IPS DF 6.9 (cell line): ENCODE data around the gene HOXB2.

Experiments used
- DNase-seq: peaks from one replicate; pipeline ENCODE4 v3.0.0-alpha.2; 2013; ENCODE audit warnings: low read depth, low spot score
- H3K27ac ChIP-seq: one replicate; pipeline ENCODE4 v1.5.1; 2013; ENCODE audit warnings: low read length, control low read depth
- H3K27me3 ChIP-seq: 2 replicates; pipeline ENCODE4 v1.6.1; 2013; ENCODE audit warnings: mild to moderate bottlenecking, low read length; ENCODE audit not compliant: control insufficient read depth, insufficient read depth
- H3K36me3 ChIP-seq: 2 replicates; pipeline ENCODE4 v1.6.1; 2013; ENCODE audit warnings: low read length; ENCODE audit not compliant: control insufficient read depth, insufficient read depth
- H3K4me1 ChIP-seq: 2 replicates; pipeline ENCODE4 v1.6.1; 2013; ENCODE audit warnings: low read length; ENCODE audit not compliant: control insufficient read depth, insufficient read depth
- H3K4me3 ChIP-seq: 2 replicates; pipeline ENCODE4 v1.5.1; 2013; ENCODE audit warnings: mild to moderate bottlenecking, low read length
- H3K9me3 ChIP-seq: 2 replicates; pipeline ENCODE4 v1.6.1; 2013; ENCODE audit warnings: low read length, inconsistent platforms; ENCODE audit not compliant: control insufficient read depth, insufficient read depth
- WGBS: extraction: QIAGEN DNeasy Blood & Tissue Kit; methylation state at CpG from one replicate; pipeline ENCODE4 v1.1.7; 2013; ENCODE audit warnings: mixed read lengths, missing lambda C conversion rate; ENCODE audit not compliant: insufficient read length, insufficient coverage; 5-methylcytosine and 5-hydroxymethylcytosine counted together

HOXB2 gene

DNA sequence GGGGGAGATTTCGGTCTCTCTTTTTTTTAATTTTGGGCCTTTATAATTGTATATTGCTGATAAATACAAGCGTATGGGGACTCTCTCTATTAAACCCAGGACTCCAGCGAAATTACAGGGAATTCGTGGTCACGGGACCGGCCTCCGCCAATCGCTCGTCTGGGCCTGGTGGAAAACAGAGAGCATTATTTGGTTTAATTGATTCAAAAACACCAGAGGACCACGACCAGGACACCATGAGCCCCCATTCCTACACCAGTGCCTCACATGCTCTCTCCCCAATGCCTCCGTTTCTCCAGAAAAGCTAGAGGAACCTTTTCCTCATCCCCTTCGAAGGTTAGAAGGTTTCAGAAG is at the start of gene HOXB2:
Gene HOXB2 (minus strand): TSS at position 88 of the 354 bp plus-strand sequence. CDS start 198 bp downstream, outside the sequence.
- Histone ChIP-seq H3K36me3 (no peaks in the 10 kb centered on the region), H3K27me3 (peaks cover 83% of the 10 kb centered on the region), H3K27ac (no peak within 1 kb of the TSS), H3K4me1 (peaks cover 7% of the 10 kb centered on the region), H3K9me3 (no peaks in the 10 kb centered on the region), H3K4me3 (no peak within 1 kb of the TSS)
- WGBS: no CpG with 5 or more reads among the region's 12 CpGs
- DNase-seq: no peak

DNA sequence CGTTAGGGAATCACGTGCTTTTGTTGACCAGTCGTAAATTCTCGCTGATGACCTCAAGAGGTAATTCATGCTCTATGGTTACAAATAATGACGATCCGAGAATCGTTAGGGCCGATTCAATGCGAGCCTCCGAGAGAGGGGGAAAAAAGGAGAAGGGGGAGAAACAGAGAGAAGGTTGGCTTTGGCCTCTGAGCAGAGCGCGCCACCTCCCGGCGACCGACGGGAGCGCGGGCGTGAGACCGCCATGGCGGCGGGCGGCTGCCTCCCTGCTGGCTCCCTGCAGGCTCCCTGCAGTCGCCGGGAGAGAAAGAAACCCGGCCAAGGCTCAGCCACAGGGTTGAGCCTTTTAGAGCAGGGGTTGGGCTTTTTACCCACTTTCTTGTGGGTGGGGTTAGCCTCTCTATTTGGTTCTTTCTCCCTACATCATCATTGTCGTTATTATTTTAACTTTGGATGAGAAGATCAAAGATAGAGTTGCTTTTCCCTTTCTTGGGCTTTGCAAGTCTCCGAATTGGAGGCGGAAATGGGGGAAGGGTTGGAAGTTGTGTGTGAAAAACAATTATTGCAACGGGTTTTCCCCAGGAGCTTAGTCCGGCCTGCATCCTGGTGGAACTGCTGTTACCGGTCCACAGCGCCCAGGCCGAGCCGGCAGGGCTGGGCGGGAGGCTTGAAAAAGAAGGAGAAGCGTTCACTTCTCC is 49.1 kb upstream of the HOXB2 start:
- no peak for DNase-seq
- Histone ChIP-seq H3K9me3 (no peaks in the 10 kb centered on the region), H3K4me1 (peaks cover 5% of the 10 kb centered on the region; the same call in 1 of the 2 replicates), H3K4me3 (no peak overlapping the region), H3K27ac (no peak overlapping the region), H3K27me3 (peaks cover 96% of the 10 kb centered on the region), H3K36me3 (no peaks in the 10 kb centered on the region)
- no CpG with 5 or more reads among the region's 37 CpGs for WGBS

DNA sequence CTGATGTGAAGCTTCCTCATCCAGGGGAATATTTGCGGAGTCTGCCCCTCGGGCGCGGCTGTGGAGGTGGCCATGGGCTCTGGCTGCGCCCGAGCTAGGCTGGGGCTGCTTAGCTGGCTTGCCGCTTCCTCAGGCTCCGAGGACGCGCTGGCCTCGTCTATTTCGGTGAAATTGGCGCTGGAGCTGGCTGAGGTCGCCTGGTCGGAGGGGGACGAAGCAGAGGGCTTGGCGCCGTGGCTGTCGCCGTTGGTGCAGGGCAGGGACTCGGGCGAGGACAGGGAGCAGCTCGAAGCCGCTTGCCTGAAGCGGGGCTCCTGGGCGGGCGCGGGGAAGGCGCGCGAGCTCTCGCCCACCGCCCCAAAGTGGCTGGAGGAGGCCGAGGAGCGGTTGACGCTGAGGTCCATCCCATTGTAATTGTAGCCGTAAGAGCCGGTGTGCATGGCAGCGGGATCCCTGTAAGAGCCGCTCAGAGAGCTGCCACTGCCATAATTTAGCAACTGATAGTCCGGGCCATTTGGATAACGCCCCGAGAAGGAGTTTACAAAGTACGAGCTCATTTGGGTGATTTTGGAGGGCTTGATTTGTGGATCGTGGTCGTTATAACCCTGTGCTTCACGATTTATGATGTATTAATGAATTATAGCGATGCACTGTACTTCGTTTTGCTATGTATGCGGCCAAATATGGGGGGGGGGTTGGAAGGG is 48.4 kb upstream of the HOXB2 start, which contains the start of gene HOXB5:
Gene HOXB5 (minus strand): TSS at position 654 of the 704 bp plus-strand sequence. CDS start 97 bp downstream, at position 557.
- Histone ChIP-seq H3K4me3 (no peak within 1 kb of the TSS), H3K36me3 (no peaks in the 10 kb centered on the region), H3K4me1 (peaks cover 5% of the 10 kb centered on the region; the same call in 1 of the 2 replicates), H3K27ac (no peak within 1 kb of the TSS), H3K9me3 (no peaks in the 10 kb centered on the region), H3K27me3 (peaks cover 96% of the 10 kb centered on the region)
- no peak for DNase-seq
- WGBS: no CpG with 5 or more reads among the region's 50 CpGs

DNA sequence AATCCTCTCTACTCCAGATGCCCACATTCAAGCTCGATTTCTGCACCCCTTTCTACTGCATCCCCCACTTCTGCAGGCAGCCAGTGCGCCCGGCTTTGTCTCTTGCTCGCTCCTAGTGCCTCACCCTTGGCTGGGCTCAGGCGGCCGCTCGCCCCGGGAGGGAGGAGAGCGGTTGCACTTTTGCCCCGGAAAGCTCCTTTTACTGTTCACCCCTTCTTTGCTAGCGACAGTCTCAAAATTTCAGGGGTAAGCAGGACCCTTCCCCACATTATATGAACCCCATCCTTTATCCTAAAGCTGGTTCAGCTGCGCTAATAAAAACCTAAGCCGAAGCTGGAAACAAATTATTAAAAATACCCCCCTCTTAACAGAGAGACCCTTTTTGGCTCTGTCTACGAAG is 47.7 kb upstream of the HOXB2 start:
- WGBS: no CpG with 5 or more reads among the region's 14 CpGs
- DNase-seq: no peak

GRCh38 chr17:48592057-48592514 is 47.2 kb upstream of the HOXB2 start:
- no peak for DNase-seq
- Histone ChIP-seq H3K9me3 (no peaks in the 10 kb centered on the region), H3K27ac (no peak overlapping the region), H3K4me3 (no peak overlapping the region), H3K4me1 (peaks cover 5% of the 10 kb centered on the region; the same call in 1 of the 2 replicates), H3K27me3 (peaks cover 96% of the 10 kb centered on the region), H3K36me3 (no peaks in the 10 kb centered on the region)
- no CpG with 5 or more reads among the region's 33 CpGs for WGBS

More for the DNA sequence above, 47.7 kb upstream of the HOXB2 start:
- H3K27ac ChIP-seq: no peak overlapping the region
- H3K9me3 ChIP-seq: no peaks in the 10 kb centered on the region
- peaks cover 5% of the 10 kb centered on the region; the same call in 1 of the 2 replicates for H3K4me1 ChIP-seq
- H3K27me3 ChIP-seq: peaks cover 96% of the 10 kb centered on the region
- no peak overlapping the region for H3K4me3 ChIP-seq
- no peaks in the 10 kb centered on the region for H3K36me3 ChIP-seq

DNA sequence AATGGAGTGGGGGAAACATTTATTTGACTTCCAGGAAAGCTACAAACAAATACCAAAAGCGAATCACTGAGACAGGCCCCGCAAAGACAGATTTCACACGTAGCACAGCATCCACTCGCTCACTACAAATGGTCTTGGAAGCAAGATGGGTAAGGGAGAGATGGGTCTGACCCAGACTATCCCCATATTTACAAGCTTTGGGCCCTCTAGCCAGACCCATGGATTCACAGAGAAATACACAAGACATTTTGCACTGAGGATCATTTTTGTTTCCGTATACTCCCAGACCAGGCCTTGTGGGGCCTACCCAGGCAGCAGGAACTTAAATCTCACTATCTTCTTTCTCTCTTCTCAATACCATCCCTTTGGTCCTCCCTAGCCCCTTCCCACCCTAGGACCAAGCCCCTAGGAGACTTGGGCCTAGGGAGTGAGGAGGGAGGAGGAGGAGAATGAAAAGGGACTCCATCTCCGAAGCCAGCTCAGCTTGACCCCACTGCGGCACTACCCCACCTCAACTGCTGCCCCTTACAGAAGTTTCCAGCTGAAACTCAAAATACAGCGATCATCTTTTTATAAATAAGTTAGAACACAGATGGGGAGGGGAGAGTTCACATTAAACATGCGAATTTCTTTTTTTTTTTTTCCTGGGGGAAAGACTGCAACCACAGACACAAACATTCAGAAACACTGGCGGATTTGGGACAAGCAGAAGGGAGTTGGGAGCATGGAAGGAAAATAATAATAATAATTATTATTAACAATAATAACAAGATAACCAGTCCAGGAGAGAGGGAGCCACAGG is 46.5 kb upstream of the HOXB2 start:
- no peaks in the 10 kb centered on the region for H3K9me3 ChIP-seq
- H3K4me3 ChIP-seq: no peak overlapping the region
- WGBS: no CpG with 5 or more reads among the region's 10 CpGs
- H3K27ac ChIP-seq: no peak overlapping the region
- DNase-seq: no peak
- H3K4me1 ChIP-seq: peaks cover 5% of the 10 kb centered on the region; the same call in 1 of the 2 replicates
- H3K36me3 ChIP-seq: no peaks in the 10 kb centered on the region
- peaks cover 96% of the 10 kb centered on the region for H3K27me3 ChIP-seq

DNA sequence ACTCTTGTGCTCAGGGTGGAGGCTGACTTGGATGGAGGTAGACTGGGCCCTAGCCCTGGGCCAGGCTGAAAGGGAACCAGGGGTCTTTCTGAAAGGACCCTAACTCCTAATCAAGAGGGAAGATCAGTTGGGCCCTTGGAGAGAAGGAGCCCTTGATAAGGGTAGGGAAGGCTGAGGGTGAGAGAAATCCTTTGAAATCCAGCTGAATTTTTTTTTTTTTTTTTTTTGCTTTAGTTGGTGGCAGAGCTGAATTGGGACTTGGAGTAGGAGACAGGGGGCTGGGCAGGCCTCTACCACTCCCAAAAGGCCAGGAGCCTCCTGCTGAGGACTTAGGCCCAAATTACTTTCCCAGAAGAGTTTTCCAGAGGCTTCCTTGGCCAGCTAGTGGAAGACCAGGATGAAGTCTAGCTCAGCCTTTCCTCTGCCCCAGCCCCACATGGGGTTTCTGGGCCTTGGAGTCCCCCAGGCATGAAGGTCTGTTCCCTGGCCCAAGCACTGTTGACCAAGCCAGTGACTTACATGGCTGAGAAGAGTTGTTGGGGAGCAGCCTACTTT is 45.8 kb upstream of the HOXB2 start:
- Histone ChIP-seq H3K4me3 (no peak overlapping the region), H3K36me3 (no peaks in the 10 kb centered on the region), H3K4me1 (peaks cover 3% of the 10 kb centered on the region; the same call in 1 of the 2 replicates), H3K27me3 (peaks cover 96% of the 10 kb centered on the region), H3K27ac (no peak overlapping the region), H3K9me3 (no peaks in the 10 kb centered on the region)
- no peak for DNase-seq

GRCh38 chr17:48589831-48590606 is 45.1 kb upstream of the HOXB2 start, which contains the start of gene HOXB3:
TSS of gene HOXB3 (minus strand) at chr17:48590241. CDS start at chr17:48552474, 37,767 bp downstream.
- DNase-seq: no peak
- Histone ChIP-seq H3K4me1 (peaks cover 3% of the 10 kb centered on the region; the same call in 1 of the 2 replicates), H3K27me3 (peaks cover 95% of the 10 kb centered on the region), H3K27ac (no peak within 1 kb of the TSS), H3K4me3 (no peak within 1 kb of the TSS), H3K9me3 (no peaks in the 10 kb centered on the region), H3K36me3 (no peaks in the 10 kb centered on the region)
- no CpG with 5 or more reads among the region's 23 CpGs for WGBS

- H3K4me1 ChIP-seq: peaks cover 3% of the 10 kb centered on the region; the same call in 1 of the 2 replicates
These were observed 44.3 kb upstream of the HOXB2 start for GRCh38 chr17:48589060-48589830.

More at GRCh38 chr17:48589060-48589830, 44.3 kb upstream of the HOXB2 start:
- Histone ChIP-seq H3K4me3 (no peak overlapping the region), H3K36me3 (no peaks in the 10 kb centered on the region), H3K27me3 (peaks cover 95% of the 10 kb centered on the region), H3K9me3 (no peaks in the 10 kb centered on the region), H3K27ac (no peak overlapping the region)
- DNase-seq: no peak
- WGBS: no CpG with 5 or more reads among the region's 10 CpGs
